Osteoblast (primary cell): ENCODE measurements around the gene IL16. TPM values are rescaled to one million over a fixed set of nuclear protein-coding genes. Genes with fewer than 3 reads are reported as not detected.

ENCODE experiments used
- DNase-seq: peaks from one replicate; pipeline ENCODE4 v3.0.0; 2011; ENCODE audit warnings: low spot score, mixed read lengths; ENCODE audit not compliant: insufficient read length; ENCODE audit errors: missing footprints
- H2AFZ ChIP-seq: 2 replicates; pipeline ENCODE4 v1.6.0; 2011; ENCODE audit warnings: mild to moderate bottlenecking, low read length
- H3K27ac ChIP-seq: 2 replicates; pipeline ENCODE4 v1.5.1; 2011; ENCODE audit warnings: mild to moderate bottlenecking, low read depth, low read length, moderate library complexity
- H3K27me3 ChIP-seq: 2 replicates; pipeline ENCODE4 v1.6.0; 2012; ENCODE audit warnings: mild to moderate bottlenecking, control low read depth, inconsistent platforms, low read length, moderate library complexity; ENCODE audit not compliant: insufficient read depth
- H3K36me3 ChIP-seq: 2 replicates; pipeline ENCODE4 v1.5.1; 2011; ENCODE audit warnings: mild to moderate bottlenecking, low read length, control low read depth, moderate library complexity; ENCODE audit not compliant: insufficient read depth
- H3K4me1 ChIP-seq: 2 replicates; pipeline ENCODE4 v1.5.1; 2011; ENCODE audit warnings: mild to moderate bottlenecking, low read length, control low read depth, moderate library complexity; ENCODE audit not compliant: insufficient read depth
- H3K4me2 ChIP-seq: 2 replicates; pipeline ENCODE4 v1.6.0; 2011; ENCODE audit warnings: mild to moderate bottlenecking, low read length; ENCODE audit not compliant: insufficient read depth
- H3K4me3 ChIP-seq: fragments of 200-600 bp; sonication (generic); 3 replicates; pipeline ENCODE4 v1.5.1; 2012; ENCODE audit warnings: mild to moderate bottlenecking, low read length, inconsistent platforms; ENCODE audit not compliant: insufficient read depth
- H3K79me2 ChIP-seq: 2 replicates; pipeline ENCODE4 v1.6.0; 2012; ENCODE audit warnings: mild to moderate bottlenecking, low read length, control low read depth, inconsistent platforms; ENCODE audit not compliant: insufficient read depth
- H3K9me3 ChIP-seq: 2 replicates; pipeline ENCODE4 v1.5.1; 2011; ENCODE audit warnings: low read depth, low read length, control low read depth
- H4K20me1 ChIP-seq: 2 replicates; pipeline ENCODE4 v1.6.0; 2012; ENCODE audit warnings: mild to moderate bottlenecking, low read length, control low read depth; ENCODE audit not compliant: insufficient read depth
- CTCF ChIP-seq: IDR thresholded peaks from 2 replicates; pipeline ENCODE4 v1.5.1; 2011; ENCODE audit warnings: mild to moderate bottlenecking, low read depth, low read length, moderate library complexity; ENCODE audit errors: extremely low read depth
- total RNA-seq: library from RNA; depleted of rRNA; stranded (reverse); fragments of >200 nt; gene quantifications from 2 replicates; pipeline ENCODE4 v1.2.3, GENCODE V29; 2012

IL16 gene
- total RNA-seq, 1 donor = 6.5 TPM

- H3K4me1 ChIP-seq = no peaks in the 10 kb centered on the region
- H3K79me2 ChIP-seq = no peaks in the 10 kb centered on the region
- TF ChIP-seq CTCF = no peak
- no peak overlapping the region for H3K4me3 ChIP-seq
- no peak overlapping the region for H3K4me2 ChIP-seq
- DNase-seq = no peak
- H3K27ac ChIP-seq = no peak overlapping the region
- H2AFZ ChIP-seq = no peak overlapping the region
- H3K27me3 ChIP-seq = peaks cover 3% of the 10 kb centered on the region
- H3K9me3 ChIP-seq = no peaks in the 10 kb centered on the region
- H4K20me1 ChIP-seq = no peaks in the 10 kb centered on the region
- no peaks in the 10 kb centered on the region for H3K36me3 ChIP-seq
These were observed 155.0 kb downstream of the IL16 start for GRCh38 chr15:81351651-81352050.

GRCh38 chr15:81356252-81356651 is 159.6 kb downstream of the IL16 start:
- no peak overlapping the region for H3K27ac ChIP-seq
- TF ChIP-seq CTCF = no peak
- peaks cover 5% of the 10 kb centered on the region for H3K27me3 ChIP-seq
- H3K4me3 ChIP-seq = no peak overlapping the region
- DNase-seq = no peak
- no peaks in the 10 kb centered on the region for H3K4me1 ChIP-seq
- H3K4me2 ChIP-seq = no peak overlapping the region
- no peaks in the 10 kb centered on the region for H3K9me3 ChIP-seq
- no peaks in the 10 kb centered on the region for H3K36me3 ChIP-seq
- no peaks in the 10 kb centered on the region for H4K20me1 ChIP-seq
- H3K79me2 ChIP-seq = no peaks in the 10 kb centered on the region
- no peak overlapping the region for H2AFZ ChIP-seq

DNA sequence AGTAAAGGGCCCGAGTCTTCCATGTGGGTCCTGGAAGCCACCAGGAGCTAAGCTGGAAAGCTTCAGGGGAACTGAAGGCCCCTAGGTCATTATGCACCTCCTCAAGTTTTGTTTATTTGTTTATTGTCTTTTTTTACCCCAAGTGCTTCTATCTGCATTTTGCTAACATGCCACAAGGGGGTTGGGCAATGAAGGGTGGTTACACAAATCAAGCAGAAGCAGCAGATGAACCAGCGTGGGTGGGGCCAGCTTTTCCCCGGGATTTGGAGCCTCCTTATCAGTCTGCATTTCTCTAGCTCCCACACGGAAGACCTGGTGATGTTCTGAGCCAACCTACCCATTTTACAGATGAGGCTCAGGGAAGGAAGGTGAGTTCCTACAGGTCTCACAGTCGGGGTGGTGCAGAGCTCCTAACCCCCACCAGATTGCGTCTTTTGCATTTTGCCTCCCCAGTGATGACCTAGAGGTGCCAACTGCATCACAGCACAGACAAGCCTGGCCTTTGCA is 160.6 kb downstream of the IL16 start:
- H3K27ac ChIP-seq = no peak overlapping the region
- TF ChIP-seq CTCF = no peak
- peaks cover 5% of the 10 kb centered on the region for H3K27me3 ChIP-seq
- no peak overlapping the region for H3K4me3 ChIP-seq
- no peaks in the 10 kb centered on the region for H4K20me1 ChIP-seq
- no peak for DNase-seq
- no peaks in the 10 kb centered on the region for H3K4me1 ChIP-seq
- no peaks in the 10 kb centered on the region for H3K9me3 ChIP-seq
- H3K79me2 ChIP-seq = no peaks in the 10 kb centered on the region
- H3K36me3 ChIP-seq = no peaks in the 10 kb centered on the region
- no peak overlapping the region for H3K4me2 ChIP-seq
- no peak overlapping the region for H2AFZ ChIP-seq

DNA sequence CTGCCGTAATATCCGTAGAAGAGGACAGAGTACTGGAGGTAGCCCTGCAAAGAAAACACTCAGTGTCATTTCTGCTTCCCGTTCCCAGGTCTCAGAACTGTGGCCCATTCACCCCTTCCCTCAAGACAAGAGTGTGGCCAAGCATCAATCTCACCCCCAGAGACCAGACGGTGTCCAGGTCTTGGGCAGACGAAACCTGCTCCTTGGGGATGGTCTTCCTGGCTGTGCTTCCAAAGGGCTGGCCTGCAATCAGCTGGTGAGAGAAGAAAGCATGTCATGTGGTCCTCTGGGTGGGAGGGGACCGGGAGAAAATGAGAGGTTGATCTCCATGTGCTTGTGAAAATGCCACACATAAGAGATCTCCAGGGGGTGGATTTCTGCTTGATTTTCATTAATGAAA is 161.6 kb downstream of the IL16 start:
- DNase-seq = no peak
- no peaks in the 10 kb centered on the region for H3K4me1 ChIP-seq
- H2AFZ ChIP-seq = no peak overlapping the region
- H3K4me2 ChIP-seq = no peak overlapping the region
- H3K36me3 ChIP-seq = no peaks in the 10 kb centered on the region
- H3K9me3 ChIP-seq = no peaks in the 10 kb centered on the region
- no peak for TF ChIP-seq CTCF
- no peak overlapping the region for H3K4me3 ChIP-seq
- H3K27ac ChIP-seq = no peak overlapping the region
- peaks cover 5% of the 10 kb centered on the region for H3K27me3 ChIP-seq
- no peaks in the 10 kb centered on the region for H3K79me2 ChIP-seq
- no peaks in the 10 kb centered on the region for H4K20me1 ChIP-seq
